Spleen (tissue), 3 donors: ENCODE data around the gene GIPC3.

ENCODE experiments used
- POLR2A ChIP-seq, 3 donors: fragments of 450-650 bp; IDR thresholded peaks; one replicate each; pipeline ENCODE4 v1.5.1; 2017; ENCODE audit warnings: antibody characterized with exemption in 3 of 3, mild to moderate bottlenecking in 1 of 3
- POLR2AphosphoS5 ChIP-seq, 3 donors: sonication (generic); formaldehyde crosslinking; IDR thresholded peaks; one replicate each; pipeline ENCODE4 v1.5.1; 2017; ENCODE audit warnings: antibody characterized with exemption in 3 of 3

DNA sequence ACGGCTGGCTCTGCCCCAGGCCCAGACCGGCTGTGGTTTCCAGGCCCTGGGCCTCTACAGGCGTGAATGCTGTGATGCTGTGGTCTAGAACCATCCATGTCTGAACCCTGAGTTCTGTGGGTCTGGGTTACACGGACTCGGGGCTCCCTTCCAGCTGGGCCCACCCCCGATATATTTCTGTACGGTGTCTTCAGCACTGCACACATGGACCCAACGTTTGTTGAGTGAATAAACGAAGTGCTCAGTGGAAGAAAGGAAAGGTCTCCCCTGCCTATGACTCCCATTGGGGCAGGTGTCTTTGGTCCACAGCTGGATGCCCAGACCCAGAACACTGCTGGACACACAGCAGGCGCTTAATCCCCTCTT, 39.6 kb upstream of the GIPC3 start:
- no peak for TF ChIP-seq POLR2A (IDR thresholded peaks at IDR 0.05)
- no peak for TF ChIP-seq POLR2AphosphoS5 (IDR thresholded peaks at IDR 0.05)
